NCI-H2196 treated with DMSO at 0.1 percent for 48 hours (cell line): Measurements from ENCODE around the gene RNF150.

Experiments used
- DNase-seq: peaks from one replicate; lab custom pipeline; 2025; ENCODE audit not compliant: unreplicated experiment; lab: John Stamatoyannopoulos, UW

Gene RNF150

DNA sequence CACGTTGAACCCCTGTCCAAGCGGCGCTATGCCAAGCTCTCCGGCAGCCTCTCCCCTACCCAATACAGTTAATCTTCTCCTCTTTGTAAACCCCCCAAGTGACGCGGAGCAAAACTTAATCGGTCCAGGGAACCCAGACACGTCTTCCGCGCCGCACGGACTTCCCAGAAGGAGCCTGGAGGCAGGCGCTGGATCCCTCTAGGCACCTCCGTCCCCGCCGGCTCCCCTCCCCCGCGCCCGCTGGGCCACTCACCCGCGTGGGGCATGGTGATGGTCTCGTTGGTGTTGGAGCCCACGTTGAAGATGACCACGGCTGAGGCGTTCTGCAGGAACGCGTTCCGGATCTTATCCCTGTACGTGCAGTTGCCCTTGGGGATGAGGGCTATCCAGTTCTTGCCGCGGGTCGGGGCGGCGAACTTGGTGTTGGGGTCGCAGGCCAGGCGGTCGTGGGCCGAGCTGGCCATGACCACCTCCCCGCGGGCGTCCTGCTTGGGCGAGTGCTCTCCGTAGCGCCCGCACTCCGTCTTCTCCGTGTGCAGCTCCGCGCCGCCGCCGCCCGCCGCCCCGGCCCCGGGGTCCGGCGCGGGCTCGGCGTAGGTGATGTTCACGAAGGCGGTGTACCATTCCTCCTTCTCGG, 1.1 kb downstream of the RNF150 start:
- no peak for DNase-seq

DNA sequence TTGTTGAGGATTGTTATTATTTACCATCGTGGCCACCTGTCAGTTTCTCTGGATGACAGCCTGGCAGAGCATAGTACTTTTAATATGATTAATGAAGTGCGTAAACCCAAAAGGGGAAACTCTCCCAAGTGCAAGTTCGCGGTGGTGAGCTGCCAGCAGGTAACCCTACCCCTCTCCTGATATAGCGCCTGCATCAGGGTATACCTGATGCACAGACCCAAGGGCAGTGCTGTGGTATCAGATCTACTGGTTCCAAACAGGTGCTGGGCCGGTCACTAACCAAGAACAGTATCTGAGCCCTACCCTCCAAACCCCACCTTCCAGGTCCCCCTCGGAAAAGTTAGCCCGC, 1.6 kb downstream of the RNF150 start:
- DNase-seq, result no peak

DNA sequence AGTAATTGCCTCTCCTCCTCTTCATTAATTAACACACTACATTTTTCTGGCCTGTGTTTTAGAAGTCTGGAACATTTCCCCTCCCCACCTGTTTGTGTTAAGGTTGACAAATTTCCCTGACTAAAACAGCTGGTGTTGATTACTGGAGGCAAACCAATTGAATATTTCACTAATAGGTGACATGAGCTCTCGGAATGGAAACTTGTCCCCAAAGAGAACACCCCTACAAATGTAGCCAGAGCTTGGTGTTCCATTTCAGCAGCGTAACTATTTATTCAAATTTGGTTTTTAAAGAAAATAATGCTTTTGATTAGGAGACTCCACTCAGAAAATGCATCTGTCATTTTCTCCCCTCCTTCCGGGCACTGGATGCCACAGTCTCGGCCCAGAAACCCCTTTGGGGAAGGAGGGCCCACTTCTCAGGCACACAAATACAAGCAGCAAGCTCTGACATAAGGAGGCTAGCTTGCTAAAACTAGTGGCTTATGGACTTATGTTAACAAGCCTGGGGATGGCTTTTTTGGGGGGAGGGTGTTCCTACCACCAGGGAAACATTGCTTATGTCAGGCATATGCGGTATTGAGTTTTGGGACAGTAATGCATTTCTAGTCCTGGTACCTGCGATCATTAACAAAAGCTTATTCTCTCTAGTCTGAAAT, 2.2 kb downstream of the RNF150 start:
- no peak for DNase-seq

DNA sequence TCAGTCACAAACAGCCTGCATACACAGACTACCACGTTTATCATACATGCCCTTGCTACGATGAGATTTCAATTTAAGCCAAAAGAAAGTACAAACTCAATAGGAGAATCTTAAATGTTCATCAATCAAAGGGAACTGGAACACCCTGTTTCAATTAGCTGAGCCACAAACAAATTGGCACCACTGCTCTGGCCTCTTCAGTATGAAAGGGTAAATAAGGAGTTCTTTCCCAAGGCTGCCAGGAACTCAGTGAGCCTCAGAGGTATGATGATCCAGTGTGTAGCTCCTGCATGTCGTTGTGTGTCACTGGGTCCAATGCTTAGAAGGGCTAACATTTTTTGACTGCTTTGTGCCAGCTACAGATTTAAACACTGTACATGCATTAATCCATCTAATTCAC, 5.4 kb downstream of the RNF150 start:
- DNase-seq, result no peak

DNA sequence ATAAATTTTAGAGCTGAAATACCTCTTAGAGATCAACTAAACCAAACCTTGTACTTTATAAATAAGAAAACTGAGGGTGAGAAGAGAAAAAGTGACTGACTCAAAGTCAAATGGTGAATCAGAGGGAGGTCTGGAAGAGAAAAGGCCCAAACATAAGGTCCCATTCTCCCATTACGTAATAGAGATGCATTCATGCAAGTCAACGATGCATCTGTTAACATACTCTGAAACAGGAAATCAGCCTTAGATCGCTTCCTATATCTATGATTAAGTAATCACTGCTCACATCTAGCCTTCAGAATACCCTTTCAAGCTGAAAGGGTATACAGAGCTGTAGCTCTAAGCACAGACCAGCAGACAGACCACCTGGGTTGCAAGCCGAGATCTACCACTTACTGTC, 6.5 kb downstream of the RNF150 start:
- DNase-seq, result no peak

DNA sequence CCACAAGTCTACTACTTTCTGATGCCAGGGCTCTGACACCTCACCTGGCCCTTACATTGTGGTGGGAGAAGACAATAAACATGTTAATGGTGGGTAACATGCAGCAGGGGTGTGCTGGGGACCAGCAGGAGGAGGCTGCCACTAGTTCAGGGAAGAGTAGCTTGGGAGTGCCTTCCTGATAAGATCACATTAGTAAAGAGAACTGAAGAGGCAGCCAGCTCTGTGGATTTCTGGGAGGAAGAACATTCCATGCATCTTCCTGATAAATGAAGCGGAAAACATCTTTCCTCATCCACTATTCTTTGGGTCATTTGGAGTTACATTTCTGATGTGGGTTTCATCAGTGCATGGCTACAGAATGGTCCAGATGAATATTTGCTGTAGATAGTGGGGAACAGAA, 9.0 kb downstream of the RNF150 start:
- no peak for DNase-seq

DNA sequence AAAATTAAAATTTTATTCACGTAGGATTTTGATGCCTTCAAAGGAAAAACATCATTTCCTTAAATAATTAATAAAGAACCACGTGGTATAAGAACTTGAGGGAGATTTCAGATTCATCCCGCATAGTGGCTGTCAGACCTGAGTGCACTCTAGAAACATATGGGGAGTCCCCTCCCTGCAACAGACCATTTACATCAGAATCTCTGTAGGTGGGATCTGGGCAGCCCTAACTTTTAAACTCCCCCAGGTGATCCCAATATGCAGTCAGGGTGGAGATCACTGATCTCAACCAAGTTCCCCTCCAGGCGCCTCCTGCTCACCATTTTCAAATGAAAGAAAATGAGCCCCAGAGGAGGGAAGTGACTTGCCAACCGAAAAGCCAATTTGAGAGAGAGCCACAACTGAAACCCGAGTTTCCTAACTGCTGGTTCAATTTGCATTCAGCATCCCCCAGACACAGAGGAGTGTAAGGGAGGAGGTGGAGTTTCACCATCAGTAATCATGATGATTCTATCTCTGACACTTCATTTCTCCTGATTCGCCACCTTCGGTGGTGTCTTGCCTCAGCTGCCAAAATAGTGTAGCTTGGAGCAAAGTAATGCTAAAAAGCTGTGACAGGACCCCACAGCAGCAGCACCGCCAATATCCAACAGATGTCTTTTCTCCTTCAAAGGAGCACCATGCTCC, 11.4 kb downstream of the RNF150 start:
- DNase-seq, result no peak

DNA sequence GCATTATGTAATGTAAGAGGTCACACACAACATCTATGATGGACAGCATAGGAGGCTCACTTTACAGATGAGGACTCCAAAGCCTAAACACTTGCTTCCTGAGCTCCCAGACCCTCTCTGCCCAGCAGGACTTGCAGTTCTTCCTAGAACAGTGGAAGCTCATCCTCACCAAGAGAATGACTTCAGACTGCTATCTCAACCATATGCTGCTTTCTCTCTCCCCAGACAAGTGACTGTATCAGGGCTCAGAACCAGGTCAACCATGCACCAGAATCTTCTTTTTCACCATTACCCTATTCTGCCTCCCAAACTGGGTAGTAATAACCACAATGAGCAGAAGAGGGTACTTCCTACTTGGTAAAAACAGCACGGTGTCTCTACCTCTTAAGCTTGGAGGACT, 12.2 kb downstream of the RNF150 start:
- DNase-seq, result no peak

DNA sequence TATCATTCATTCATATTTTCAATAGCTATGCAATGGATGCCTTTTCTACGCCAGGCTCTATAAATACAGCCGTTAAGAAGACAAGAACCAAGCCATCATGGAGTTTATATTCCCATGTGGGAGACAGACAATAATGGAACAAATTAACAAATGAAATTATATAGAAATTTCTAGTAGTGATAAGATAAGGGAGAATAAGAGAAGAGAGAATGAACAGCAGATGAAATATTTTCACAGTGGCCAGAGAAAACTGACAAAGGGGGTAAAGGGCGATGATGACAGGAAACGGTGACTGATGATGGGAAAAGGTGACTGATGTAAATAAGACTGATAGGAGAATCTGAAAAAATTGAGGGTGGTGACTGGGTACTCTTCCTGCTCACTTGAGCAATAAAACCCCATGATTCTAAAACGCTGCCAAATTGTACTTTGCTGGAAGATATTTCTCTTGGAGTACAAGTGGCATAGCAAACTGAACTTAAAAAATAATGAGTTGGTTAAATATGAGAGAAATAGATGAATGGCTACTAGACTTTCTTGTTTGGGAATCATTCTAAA, 13.2 kb downstream of the RNF150 start:
- DNase-seq, result no peak

DNA sequence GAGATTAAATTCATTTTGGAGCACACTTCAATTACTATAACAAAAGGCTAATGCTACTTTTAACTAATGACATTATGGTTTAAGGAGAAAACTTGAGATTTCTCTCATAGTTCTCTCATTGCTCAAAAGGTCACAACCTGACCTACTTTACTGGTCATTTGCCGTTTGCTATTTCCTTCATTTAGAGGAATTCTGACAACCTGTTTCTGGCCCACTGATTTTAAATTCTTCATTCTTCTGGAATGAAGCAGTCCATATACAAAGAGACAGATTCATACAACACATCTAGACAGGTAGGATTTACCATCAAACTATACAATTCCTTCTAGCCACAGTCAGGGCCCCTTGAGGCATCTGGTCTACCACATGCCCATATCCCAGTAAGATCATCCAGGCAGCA, 14.2 kb downstream of the RNF150 start:
- no peak for DNase-seq

DNA sequence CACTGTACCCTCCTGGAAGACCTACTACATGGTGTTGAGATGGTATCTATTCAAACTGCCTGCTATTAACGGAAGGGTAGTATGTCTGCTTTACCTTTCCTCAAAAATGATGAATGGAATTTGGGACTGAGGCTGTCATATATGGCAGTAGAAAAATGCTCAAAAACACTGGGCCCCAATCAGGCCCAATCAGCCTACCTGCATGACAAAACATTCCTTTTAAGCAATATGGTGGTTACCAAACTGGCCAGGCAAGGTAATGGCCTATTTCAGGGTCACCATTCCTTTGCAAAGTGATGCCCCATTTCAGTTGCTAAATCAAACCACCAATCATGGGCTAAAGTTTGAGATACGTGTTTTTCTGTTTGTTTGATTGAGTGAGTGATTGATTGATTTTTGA, 14.9 kb downstream of the RNF150 start:
- no peak for DNase-seq

DNA sequence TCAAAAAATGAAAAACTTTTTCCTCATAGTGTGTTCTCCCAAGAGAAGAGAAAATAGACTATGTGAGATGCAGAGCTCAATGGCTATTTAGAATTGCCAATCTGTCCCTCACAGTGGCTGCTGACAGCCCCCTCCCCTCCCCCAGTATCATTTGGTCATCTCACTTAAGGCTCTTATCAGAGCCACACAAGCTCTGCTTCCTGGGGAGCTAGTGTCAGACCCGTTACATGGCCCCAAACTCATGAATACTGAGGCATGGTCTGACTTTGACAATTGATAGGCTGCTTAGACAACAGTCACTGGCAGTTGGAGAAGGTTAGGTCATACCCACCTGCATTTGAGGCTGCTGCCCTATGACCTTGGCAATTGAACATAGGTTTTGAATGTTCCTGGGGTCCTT, 15.3 kb downstream of the RNF150 start:
- no peak for DNase-seq

DNA sequence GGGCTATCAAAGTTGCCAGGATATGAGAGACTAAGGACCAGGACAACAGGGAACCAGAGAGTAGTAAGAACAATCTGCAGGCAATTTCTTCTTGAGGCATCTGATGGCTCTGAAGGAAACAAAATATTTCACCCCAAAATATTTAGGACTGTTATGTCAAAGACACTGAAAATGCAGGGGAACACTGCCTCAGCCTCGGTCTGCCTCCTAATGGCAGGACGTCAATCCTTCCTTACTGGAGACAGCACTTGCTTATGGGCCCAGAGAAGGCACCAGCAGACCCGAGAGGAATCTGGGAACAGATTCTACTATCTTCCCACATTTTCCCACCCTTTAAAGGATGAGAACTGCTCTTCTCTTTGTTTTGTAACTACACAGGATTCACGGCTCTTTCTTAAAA, 23.3 kb downstream of the RNF150 start:
- DNase-seq, result no peak

DNA sequence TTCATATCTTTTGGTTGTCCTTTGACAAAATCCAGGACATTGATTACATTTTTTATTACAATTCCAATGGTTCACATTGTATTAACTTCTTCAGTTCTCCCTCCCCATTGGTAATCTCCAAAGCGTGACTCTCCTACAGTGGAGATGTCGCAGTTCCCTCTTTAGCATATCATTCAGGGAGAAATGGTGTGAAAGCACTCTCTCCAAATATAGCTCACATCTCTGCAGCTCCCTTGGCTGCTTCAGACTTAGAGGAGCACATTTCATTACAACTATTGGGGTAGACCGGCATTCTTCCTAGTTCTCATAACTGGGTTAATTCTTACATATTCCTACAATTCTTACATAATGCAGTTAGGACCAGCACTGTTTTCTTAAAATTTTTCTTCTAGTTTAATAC, 25.3 kb downstream of the RNF150 start:
- DNase-seq, result no peak

DNA sequence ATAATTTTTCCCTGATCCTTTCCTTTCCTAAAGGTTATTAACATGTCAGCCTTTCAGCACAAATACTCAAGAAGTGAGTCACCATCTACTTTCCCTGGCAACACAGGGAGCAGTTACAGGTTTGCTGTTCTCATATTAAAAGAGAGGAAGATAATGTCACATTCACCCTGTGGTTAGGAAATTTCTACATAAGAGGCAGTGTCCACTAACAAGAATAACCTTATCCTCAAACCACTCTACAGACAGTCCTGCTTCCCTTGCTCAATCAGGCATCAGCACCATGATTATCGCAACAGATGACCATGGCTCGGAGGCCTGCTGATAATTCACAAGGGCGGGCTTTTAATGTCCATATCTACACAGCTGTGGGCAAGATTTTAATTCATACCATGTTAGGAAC, 30.9 kb downstream of the RNF150 start:
- DNase-seq, result no peak

DNA sequence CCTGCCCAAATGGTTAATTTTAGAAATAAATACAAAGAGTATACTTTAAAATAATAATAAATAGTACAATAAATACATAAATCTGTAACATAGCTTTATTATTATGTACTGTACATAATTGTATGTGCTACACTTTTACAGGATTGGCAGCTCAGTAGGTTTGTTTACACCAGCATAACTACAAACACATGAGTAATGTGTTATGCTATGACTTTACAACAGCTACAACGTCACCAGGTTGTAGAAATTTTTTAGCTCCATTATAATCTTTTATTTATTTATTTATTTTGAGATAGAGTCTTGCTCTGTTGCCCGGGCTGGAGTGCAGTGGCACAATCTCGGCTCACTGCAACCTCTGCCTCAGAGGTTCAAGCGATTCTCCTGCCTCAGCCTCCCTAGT, 31.8 kb downstream of the RNF150 start:
- no peak for DNase-seq

DNA sequence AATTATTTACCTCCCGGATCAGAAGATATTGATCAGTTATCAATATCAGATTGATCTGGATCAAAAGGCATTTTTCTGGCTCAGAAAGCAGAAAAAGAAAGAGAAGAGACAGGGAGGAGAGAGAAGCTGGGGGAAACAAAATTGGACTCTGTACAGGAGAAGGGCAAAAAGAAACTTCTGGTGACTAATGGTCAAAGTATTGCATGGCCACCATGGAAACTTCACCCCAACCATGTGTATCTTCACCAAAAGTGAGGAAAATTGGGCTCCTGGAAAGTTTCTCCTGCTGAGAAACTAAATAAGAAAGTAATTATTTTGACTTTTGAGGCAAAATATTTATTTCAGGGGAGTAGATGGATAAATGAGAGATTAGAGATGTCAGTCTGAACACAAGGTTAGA, 33.9 kb downstream of the RNF150 start:
- no peak for DNase-seq

DNA sequence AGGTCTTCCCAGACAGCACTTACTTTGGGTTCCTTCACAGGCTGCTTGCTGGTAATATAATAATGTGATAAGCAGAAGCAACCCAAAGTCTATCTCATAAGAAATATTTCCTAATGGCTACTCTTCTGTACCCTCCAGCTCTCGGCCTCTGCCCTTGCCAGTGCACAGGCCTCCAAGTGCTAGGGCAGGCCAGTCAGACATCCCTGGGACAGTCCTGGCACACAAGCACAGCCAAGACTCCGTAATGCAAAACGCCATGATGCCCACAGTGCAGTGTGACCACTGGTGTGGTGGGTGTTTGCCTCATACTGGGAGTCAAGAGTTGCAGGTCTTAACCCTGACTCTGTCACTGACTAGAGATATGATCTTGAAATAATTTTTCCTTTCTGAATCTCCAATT, 35.1 kb downstream of the RNF150 start:
- no peak for DNase-seq

DNA sequence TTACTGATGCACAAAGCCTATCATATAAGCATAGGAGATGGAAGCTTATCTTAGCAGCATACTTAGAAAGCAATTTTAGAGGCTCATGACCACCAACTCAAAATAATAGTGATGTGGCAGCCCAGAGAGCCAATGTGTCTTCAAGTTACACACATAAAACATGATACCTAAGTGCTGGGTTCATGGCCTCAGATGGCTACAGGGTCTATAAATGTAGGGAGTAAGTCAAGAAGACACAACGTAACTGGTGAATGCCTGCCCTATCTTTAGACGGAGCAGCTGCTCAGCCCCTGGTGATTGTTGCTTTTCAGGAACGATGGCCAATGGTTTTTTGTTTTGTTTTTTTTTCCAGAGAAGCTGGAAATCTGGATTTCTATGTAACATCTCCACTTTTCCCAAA, 42.8 kb downstream of the RNF150 start:
- no peak for DNase-seq

DNA sequence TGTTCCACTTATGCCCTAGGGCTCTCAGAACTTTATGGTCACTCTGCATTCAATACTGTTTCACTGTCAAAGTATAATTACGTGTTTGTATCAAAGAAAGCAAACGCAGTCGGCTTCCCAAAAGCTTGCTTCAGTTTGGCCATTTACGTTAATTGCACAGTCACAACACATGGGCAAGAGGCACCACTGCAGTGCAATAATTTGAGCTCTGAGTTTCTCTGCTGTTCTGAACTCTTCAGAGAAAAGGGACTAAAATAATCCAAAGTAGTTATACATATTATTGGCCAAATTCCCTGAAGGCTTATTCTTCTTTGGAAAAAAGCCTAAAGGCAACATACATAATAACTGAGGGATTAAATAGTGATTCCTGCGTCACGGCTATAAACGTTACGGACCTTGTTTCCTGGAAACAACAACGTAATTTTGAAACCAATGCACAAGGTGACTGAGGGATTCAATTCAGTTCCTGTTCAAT, 51.3 kb downstream of the RNF150 start:
- no peak for DNase-seq

DNA sequence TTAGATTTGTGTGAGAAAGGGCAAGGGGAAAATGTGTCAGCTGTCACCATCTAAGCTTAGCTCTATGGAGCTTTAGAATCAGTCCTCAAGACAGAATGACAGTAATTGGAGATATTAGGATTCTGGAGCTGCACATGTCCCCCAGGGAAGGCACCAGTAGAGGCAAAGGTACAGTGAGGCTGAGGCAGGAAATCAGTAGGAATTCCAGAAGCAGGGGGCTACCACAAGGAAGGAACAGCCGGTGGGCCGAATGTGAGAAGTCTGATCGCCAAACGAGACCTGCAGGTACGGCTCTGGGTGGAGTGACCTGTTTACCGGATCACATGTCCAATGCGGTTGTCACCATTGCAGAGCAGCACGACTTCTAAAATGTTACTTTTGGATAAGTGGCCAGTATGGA, 52.6 kb downstream of the RNF150 start:
- DNase-seq, result no peak

DNA sequence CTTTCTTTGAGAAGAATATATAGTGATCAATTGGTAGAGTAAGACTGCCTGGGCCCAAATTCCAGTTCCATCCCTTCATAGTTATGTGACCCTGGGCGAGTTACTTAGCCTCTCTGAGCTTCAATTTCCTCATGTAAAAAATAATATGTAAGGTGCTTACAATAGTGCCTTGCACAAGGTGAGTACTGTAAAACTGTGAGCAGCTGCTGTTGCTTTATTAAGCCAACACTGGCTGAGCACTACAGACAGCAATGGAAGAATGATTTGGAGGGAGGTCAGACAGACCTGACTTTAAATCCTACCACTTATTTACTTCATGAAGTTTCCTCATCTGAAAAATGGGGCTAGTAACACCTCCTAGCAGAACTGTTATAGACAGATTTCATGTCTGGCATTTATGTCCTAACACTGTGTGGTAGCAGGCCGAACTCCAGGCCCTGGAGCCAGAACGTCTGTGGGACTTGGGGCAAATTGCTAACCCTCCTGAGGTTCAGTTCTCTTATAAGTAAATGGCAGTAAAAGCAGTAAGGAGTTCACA, 53.8 kb downstream of the RNF150 start:
- no peak for DNase-seq
